ENCODE data around the gene TSHZ2.
"Not testable (repeated sequence)": the region's sequence is repeated elsewhere in the genome, so short reads cannot be mapped to it uniquely, and the experiment has no call there.

TSHZ2 gene

DNA sequence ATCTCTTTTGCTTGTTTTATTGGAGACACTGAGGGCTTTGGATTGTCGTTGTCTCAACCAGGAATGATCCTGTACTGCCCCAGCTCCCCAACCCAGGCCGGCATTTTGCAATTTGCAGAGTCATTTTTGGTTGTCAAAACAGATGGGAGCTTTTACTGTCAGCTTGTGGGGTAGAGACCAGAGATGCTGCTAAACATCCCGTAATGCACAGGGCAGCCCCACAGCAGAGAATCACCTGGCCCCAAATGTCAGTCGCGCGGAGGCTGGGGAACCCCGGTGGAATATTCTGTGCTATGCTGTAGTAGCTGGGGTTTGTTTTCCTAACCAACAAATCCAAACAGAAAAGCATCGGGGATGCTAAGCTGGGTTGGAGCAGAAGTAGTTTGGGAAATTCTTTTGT is 99.7 kb downstream of the TSHZ2 start:
- DNase-seq = no peak

DNA sequence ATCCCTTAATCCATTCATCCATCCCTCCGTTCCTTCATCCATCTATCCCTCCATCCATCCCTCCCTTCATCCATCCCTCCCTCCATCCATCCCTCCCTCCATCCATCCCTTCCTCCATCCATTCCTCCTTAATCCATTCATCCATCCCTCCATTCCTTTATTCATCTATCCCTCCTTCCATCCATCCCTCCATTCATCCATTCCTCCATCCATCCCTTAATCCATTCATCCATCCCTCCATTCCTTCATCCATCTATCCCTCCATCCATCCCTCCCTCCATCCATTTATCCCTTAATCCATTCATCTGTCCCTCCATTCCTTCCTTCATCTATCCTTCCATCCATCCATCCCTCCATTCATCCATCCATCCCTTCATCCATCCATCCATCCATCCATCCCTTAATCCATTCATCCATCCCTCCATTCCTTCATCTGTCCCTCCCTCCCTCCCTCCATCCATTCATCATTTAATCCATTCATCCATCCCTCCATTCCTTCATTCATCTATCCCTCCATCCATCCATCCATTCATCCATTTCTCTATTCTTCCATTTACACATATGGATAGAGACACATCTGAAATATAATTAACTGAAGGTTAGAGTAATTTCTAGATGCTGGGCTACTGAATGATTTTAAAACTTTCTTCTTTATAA is 100.9 kb downstream of the TSHZ2 start:
- DNase-seq = no peak

DNA sequence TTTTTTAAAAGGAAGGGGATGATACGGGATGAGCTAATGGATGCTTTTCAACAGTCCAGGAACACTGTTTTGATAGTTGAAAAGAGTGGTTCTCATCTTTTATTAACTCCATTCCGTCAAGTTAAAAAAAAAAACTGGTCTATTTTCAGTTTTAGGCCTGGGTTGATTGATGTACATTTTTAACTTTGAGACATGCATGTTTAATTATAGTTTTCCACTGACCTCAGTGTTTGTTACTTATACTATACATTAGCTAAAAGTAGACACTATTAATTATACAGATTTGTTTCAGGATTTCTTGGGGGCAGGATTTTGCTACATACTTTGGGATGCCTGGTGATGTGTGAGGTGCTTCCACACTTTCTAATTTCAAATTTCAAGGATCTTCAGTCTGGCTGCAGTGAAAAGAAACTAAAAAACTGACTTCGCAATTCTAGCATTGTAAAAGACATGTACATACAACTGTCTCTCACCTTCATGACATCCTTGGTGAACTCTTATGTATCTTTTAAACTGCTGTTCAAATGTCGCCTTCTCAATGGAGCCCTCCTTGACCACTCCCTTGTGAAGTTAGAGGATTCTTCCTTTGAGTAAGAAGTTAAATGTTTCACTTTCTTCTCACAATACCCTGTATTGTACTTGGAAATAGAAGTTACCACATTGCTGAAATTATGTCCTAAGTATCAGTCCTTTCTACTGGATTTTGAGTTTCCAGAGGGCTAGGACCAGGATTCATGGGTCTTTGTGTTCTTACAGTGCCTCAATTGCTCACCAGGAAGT is 101.7 kb downstream of the TSHZ2 start:
- DNase-seq = no peak

DNA sequence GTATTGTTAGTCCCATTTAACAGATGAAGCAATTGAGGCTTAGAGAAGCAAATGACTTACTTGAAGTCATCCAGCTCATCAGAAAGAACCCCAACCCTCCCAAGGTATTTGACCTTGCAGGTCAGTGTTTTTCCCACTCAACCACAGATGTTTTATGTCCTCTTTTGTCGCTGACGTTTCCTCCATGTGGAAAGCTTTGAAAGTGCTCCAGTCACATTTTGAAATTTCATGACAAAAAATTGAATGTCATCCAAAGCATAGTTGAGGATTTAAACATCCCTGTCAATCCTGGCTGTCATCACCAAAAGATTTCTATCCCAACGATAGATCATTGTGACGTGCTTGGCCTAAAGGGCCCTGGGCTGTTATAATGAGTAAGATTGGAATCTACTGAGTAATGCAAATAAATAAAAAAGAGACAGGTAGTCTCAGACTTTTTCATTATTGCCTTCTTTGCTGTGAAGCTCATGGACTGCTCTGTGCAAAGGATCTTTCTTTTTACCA is 102.7 kb downstream of the TSHZ2 start:
- DNase-seq = no peak

DNA sequence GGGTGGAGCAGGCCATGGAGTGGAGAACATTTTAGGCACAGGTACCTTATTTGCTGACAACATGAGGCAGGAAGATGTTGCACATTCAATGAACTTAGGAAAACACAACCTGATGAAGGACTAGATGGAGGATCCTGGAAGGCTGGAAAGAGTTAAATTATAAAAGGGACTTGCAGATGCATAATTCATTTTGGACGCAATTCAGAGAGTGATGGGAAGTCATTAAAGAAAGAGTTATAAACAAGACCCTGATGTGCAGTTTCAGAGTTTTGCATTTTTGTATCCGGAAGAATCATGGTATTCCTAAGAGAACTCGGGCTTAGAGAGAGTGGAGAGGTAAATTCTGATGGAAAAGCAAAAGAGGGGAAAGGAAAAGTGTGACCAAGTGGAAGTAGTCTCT is 104.5 kb downstream of the TSHZ2 start:
- DNase-seq = no peak

DNA sequence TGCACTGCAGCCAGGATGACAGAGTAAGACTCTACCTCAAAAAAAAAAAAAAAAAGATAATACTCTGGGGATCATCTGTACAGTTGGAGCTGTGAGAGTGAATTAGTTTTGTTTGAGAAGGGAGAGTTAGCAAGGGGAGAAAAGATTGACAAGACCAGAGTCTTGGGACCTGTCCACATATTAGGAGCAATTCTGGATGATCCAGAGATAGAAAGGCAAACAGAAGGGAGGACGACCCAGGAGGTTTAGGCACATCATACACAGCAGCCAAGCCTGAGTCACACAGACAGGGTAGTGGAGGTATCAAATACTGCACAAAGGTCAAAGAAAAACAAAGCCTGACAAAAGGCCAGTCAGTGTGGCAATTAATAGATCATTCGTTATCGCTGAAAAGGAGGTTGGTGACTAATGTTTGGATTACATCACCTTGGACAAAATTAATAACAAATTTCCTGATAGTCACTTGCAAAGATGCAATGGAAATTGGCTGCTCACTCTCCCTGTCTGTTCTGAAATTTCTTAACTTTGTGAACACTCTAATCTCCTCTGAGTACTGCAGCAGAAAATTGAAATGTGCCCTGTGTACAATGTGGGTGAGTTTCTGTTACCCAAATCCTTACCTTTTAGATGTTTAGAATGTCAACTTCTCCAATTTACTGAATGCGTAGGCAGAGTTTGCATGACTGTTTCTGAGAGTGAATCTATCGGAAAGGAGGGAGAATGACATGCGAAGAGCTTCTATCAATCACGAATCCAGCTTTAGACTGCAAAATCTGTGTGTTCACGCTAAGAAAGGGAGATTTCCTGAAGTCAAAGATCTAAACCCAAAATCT is 105.4 kb downstream of the TSHZ2 start:
- DNase-seq = peak; percentile 10

DNA sequence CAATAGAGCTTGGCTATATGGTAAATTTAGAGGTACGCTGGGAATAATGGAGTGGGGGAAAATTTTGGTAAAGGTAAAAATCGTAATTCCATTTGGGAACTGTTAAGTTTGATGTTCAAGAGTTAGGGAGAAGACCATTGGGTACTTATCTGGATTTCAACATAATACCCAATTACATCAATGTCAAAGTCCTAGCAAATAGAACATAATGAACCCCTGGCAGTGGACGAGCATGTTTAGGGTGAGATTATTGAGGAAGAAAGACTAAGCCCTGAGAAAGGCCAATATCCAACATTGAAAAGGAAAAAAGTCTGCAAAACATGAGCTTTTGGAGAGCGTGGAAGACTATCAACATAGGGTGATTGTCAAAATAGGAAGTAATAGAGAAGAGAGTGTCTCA is 106.6 kb downstream of the TSHZ2 start:
- DNase-seq = no peak

DNA sequence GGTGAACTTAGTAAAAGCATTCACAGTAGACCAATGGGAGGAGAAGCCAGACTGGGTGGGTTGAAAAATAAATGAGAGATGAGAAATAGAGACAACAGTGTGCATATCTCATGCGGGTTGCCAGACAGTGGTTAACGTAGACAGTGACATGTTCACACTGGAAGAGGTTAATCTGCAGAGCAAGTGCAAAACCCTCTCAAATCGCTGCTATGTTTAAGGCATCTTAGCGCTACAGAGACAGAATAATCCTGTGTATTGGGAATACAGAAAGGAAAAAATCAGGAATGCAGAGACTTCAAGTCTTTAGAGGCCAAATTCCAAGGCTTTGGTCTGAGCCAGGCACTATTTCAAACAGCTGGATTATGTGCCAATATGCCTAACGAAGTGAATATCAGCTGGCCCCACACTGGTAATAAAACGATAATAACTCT is 107.1 kb downstream of the TSHZ2 start:
- DNase-seq = no peak

DNA sequence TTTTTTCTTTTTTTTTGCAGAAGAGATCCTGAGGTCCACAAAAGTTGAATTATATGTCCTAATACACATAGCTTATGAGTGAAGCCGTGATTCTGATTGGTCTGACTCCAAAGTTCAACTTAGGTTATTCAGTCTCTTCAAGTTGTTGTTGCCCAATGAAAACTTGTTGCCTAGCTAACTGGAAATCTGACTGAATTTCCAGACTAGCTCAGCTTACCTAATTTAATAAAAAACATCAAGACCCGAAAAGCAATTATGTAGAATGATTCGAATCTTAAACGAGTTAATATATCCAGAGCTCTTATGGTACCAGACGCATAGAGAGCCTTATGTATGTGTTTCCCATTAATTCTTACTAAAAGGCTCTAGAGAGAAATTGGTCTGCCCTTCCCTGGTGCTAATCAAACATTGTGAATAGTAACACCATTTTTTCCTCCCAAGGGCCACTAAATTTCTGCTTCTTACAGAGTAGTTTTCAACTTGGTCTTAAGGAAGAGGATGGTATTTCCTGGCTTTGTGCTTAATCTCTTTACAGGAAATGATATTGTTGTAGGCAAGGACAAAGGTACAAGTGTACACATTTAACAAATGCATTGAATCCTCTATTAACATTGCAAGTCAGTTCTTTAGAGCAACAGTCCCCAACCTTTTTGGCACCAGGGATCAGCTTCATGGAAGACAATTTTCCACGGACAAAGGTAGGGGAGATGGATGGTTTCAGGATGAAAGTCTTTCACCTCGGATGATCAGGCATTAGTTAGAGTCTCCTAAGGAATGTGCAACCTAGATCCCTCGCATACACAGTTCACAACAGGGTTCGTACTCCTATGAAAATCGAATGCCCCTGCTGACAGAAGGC is 107.9 kb downstream of the TSHZ2 start:
- DNase-seq = no peak

DNA sequence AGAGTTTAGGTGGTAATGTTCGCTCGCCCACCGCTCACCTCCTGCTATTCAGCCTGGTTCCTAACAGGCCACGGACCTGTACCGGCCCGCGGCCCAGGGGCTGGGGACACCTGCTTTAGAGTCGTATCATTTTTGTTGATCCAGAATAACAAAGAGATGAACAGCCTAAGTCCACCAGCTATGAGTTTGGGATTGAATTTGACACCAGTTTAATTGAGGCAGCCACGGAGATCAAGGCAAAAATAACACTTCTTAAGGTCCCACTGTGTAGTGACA is 108.5 kb downstream of the TSHZ2 start:
- no peak for DNase-seq

DNA sequence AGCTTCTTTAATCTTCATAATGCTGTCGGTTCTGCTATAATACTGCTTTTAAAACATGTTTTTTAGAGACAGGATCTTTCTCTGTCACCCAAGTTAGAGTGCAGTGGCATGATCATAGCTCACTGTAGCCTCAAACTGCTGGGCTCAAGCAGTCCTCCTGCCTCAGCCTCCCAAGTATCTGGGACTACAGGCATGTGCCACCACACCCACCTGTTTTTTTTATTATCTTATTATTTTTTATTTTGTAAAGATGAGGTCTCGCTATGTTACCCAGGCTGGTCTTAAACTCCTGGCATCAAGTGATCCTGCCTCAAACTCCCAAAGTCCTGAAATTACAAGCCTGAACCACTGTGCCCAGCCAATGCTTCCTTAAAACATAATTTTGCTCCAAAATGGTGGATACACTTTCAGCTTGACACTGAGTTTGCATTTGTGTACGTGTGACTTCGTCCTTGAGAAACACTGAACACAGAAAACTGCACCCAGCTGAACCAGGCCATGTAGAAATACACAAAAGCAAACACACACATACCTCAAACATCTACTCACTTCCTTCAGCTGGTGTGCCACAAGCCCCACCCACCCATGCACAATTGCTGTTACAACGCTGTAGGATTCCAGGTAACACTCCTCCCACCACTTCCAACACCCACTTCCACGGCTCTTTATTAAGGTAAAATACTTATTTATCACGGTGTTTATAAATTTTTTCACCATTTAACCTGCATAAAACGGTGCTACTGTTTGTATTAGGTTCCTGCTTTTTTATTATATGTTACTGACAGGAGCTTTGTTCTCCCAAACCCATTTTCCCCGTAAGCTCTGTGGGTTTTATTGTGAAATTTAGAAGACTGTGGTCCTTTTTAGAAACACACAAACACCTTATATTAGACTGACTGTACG is 109.1 kb downstream of the TSHZ2 start:
- peak; percentile 45 for DNase-seq

DNA sequence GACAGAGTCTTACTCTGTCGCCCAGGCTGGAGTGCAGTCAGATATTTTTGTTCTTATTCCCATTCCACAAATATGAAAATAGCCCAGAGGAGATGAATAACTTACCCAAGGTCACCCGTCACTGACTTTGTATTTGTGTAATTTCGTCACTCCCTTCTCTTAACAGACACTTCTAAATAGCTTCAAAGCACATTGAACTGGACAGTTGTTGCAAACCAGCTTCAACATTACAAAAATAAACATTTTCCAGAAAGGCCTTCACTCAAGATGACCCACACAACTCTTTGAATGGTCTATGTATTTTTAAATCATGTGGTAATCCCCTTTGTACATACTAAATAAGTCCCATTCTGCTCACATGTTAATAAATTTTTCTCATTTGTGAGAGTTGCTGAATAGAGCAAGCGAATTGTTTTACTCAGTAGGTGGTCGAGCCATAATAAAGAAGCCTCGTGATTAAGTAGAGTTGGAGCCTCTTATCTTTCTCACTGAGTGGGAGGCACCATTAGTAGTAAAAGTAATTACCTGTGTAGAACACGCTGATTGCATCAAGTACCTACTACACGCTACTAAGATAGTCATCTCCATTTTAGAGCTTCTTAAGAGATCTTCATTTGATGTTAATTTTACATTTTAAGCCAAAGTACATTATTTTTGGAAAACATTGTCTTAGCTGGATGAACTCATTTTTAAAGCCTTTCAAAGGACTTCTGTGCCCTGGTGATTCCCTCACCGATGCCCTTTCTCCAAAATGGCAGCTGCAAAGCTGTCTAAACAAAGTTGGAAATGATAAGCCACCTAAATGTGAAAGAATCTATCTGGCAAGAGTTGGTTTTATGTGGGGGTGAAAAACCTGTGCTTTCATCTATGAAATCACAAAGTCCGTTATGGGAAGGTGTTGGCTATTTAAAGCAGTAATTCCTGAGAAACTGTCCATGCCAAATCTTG is 110.0 kb downstream of the TSHZ2 start:
- DNase-seq = peak; percentile 33

DNA sequence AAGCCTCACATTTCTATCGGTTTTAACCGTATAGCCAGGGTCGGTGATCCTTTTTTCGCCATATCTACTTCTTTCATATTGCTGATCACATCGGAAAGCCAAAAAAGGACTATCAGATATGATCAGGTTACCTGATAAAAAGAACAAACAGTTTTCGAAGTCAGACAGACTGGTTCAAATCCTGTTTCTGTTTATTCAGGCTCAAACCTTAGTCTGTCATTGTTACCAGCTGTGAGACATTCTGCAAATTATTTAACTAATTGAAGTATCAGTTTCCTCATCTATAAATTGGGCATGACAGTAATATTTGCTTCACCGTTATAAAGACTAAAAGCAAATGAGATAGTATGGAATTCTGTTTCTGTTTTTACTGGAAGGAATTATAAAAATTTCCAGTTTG is 111.3 kb downstream of the TSHZ2 start:
- peak; percentile 24 for DNase-seq

DNA sequence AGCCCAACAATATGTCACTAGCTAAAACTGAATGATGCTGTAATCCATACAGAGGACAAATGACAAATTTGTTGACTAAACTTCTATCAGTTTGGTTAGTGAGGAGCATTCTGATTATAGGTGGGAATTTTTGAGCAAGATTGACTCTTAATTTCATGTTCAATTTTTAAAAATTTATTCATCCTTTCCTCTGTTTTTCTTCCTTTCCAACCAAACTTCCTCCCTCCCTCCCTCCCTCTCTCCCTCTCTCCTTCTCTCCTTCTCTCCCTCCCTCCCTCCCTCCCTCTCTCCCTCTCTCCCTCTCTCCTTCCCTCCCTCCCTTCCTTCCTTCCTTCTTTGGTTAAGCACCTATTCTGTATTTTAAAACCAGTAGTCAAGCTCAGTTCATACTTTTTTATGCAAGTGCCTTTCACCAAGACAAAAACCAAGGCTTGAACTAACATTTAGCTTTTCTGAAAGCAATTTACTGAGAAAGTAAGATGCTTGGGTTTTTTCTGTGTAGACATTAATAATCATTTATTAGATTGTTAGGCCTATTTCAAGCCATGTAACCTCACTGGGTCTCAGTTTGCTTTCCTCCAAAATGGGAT is 112.3 kb downstream of the TSHZ2 start:
- no peak for DNase-seq

DNA sequence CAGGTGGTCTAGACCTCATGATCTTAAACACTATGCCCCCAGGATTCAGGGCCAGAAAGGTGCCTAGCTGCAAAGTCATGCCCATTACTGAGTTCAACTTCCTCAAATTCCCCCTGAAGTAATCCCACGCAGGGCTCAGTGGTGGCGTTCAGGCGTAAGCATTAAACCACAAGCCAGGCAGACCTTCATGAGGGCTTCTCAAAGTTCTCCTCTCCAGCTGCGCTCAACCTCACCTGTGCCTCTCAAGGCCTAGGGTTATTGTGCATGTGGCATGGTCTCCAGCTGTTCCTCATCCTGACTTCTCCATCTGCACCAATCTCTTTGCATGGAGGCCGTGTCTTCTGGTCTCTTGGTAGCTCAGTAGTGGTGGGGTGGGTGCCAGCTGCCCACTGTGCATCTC is 113.6 kb downstream of the TSHZ2 start:
- DNase-seq = no peak

DNA sequence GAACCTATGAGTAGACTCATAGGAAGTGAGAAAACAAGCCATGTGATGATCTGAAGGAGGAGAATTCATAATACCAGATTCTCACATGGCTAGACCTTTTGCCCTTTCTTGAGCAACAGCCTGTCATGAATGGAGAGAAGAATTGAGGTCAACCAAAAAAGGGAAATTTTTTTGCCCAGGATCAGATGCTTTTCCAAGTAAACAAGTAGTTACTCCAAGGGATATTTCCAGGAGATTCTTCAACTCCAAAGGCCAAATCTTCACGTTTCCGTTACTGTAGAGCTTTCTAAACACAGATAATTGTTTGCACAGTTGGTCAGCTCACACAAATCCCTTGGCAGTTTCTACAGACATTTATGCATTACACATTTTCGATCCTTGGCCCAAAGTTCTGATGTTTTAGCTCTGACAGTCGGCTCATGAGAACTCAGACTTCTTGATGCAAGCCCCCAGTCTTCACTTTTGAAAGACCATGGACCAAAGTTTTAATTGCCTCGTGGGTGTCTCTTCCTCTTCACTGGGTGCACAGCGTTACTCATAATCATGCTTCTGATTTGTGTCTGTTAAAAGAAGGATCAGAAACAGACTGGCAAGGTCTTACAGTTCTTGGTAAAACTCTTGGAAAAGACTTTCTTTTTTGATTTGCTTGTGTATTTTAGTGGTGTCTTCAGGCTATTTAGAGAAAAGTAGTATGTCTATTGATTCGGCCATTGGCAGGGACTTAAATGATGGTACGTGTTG is 115.0 kb downstream of the TSHZ2 start:
- no peak for DNase-seq

DNA sequence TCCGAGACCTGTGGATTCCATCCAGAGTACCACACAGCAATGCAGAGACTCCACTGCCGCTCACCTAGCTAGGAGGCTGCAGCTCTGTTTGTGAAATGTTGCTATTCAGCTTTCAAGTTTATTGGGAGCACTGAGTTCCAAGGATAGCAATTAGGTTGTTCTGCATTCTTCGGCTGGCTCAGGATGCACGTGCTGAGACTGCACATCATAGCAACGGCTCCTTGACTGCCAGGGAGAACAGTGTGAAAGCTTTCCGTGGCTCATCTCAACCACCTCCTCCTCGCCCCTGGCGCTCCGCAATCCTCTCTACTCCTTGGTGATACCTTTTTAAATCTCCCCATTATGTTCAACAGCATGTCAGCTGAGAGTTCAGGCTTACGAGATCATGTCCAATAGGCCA is 116.6 kb downstream of the TSHZ2 start:
- no peak for DNase-seq

DNA sequence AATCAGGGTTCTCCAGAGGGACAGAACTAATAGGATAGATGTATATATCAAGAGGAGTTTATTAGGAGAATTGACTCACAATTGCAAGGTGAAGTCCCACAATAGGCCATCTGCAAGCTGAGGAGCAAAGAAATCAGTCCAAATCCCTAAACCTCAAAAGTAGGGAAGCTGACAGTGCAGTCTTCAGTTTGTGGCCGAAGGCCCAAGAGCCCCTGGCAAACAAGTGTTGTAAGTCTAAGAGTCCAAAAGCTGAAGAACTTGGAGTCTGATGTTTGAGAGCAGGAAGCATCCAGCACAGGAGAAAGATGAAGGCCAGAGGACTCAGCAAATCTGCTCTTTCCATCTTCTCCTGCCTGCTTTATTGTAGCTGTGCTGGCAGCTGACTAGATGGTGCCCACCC is 117.7 kb downstream of the TSHZ2 start:
- DNase-seq = not testable (repeated sequence)

DNA sequence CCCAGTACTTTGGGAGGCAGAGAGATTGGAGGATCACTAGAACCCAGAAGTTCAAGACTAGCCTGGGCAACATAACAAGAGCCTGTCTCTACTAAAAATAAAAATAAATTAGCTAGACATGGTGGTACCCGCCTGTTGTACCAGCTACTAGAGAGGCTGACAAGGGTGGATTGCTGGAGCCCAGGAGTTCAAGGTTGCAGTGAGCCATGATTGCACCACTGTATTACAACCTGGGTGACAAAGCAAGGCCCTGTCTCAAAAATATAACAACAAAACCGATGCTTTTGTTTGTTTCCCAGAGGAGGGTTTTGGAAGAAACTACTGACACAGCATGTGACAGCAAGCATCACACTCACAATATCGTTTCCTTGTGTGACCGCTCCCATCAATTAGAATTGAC is 119.6 kb downstream of the TSHZ2 start:
- no peak for DNase-seq

Data from NCI-H69 (cell line).